HepG2 (cell line): ENCODE data around the gene CSF1R. TPM values are rescaled to one million over a fixed set of nuclear protein-coding genes. Genes with fewer than 3 reads are reported as not detected.

Source experiments
- ATAC-seq: fragments of 200-7000 bp; cut with Tn5 transposase; 3 replicates; pipeline ENCODE4 v1.9.1; 2020; ENCODE audit warnings: mild to moderate bottlenecking, moderate library complexity
- BruUV-seq: library from RNA; stranded (reverse); fragments of 400-500 nt; replicated peaks from 2 replicates; lab custom pipeline; 2021; lab: Mats Ljungman, UMichigan
- CTCF ChIA-PET: fragments of 300-600 bp; formaldehyde crosslinking; extraction: SDS; loops from one replicate; lab custom pipeline; 2021; ENCODE audit warnings: low total read pairs, inconsistent platforms, low intra/inter-chr PET ratio; lab: Yijun Ruan, JAX
- POLR2A ChIA-PET: fragments of 350-600 bp; sonication (Branson Sonifier 250); formaldehyde crosslinking; loops from one replicate; lab custom pipeline; 2020; ENCODE audit warnings: antibody characterized with exemption, inconsistent platforms; lab: Yijun Ruan, JAX
- DNase-seq: peaks from one replicate; pipeline ENCODE4 v3.0.0-alpha.2; 2015; ENCODE audit warnings: low spot score
- FAIRE-seq: peaks from 3 replicates; lab custom pipeline; 2011; peaks lifted over from hg19 to GRCh38; lab: Jason Lieb, UNC
- H2AFZ ChIP-seq: one replicate; pipeline ENCODE4 v1.6.1; 2011; ENCODE audit warnings: low read length, inconsistent platforms
- H3K27ac ChIP-seq: fragments of 300-600 bp; 3 replicates; pipeline ENCODE4 v1.8.0; 2011; ENCODE audit warnings: mixed run types, mild to moderate bottlenecking, mixed read lengths, low read length, inconsistent platforms; ENCODE audit not compliant: insufficient read depth; ENCODE audit errors: extremely low read length
- H3K27me3 ChIP-seq, 2 experiments: fragments of 200-600 bp in 1 of 2; 2 replicates in 1 of 2; 3 replicates in 1 of 2; pipeline versions ENCODE4 v1.6.0 to v1.8.0; 2011; ENCODE audit warnings: low read length in 2 of 2, mild to moderate bottlenecking in 2 of 2, moderate library complexity in 2 of 2, inconsistent platforms in 1 of 2; ENCODE audit not compliant: insufficient read depth in 2 of 2, control insufficient read depth in 1 of 2
- H3K36me3 ChIP-seq, 2 experiments: fragments of 200-600 bp in 1 of 2; replicated peaks in 1 of 2; 2 replicates in 1 of 2; 3 replicates in 1 of 2; pipeline versions ENCODE4 v1.5.1 to v1.8.0; 2011; ENCODE audit warnings: low read length in 2 of 2, inconsistent platforms in 1 of 2; ENCODE audit not compliant: insufficient read depth in 2 of 2, control insufficient read depth in 1 of 2
- H3K4me1 ChIP-seq: 2 replicates; pipeline ENCODE4 v1.5.1; 2012; ENCODE audit warnings: low read length, inconsistent platforms; ENCODE audit not compliant: insufficient read depth
- H3K4me2 ChIP-seq: 2 replicates; pipeline ENCODE4 v1.6.0; 2011; ENCODE audit warnings: low read depth, low read length, inconsistent platforms
- H3K4me3 ChIP-seq, 3 experiments: fragments of 200-600 bp in 1 of 3; sonication (generic), shearing (Covaris generic) in 1 of 3; replicated peaks in 1 of 3; 2 replicates each; pipeline ENCODE4 v1.5.1; 2011 to 2016; ENCODE audit warnings: low read length in 3 of 3, inconsistent platforms in 2 of 3, low read depth in 2 of 3, mild to moderate bottlenecking in 2 of 3, control low read depth in 1 of 3, mixed read lengths in 1 of 3; ENCODE audit not compliant: insufficient read depth in 1 of 3
- H3K79me2 ChIP-seq: one replicate; pipeline ENCODE4 v1.6.1; 2011; ENCODE audit warnings: low read length, inconsistent platforms; ENCODE audit not compliant: insufficient read depth
- H3K9ac ChIP-seq: 2 replicates; pipeline ENCODE4 v1.6.0; 2011; ENCODE audit warnings: mild to moderate bottlenecking, low read depth, low read length, inconsistent platforms; ENCODE audit not compliant: insufficient read depth
- H3K9me3 ChIP-seq: 2 replicates; pipeline ENCODE4 v1.5.1; 2012; ENCODE audit warnings: mild to moderate bottlenecking, low read length
- H4K20me1 ChIP-seq: 2 replicates; pipeline ENCODE4 v1.6.0; 2011; ENCODE audit warnings: inconsistent platforms, mild to moderate bottlenecking, low read length, moderate library complexity; ENCODE audit not compliant: insufficient read depth
- E2F2 ChIP-seq: sonication (generic); formaldehyde crosslinking; IDR thresholded peaks from 2 replicates; pipeline ENCODE4 v1.4.0; 2020; ENCODE audit warnings: missing genetic modification reagents, borderline replicate concordance
- HNRNPK ChIP-seq: fragments of 200-400 bp; formaldehyde crosslinking; IDR thresholded peaks from 2 replicates; pipeline ENCODE4 v1.6.1; 2018; ENCODE audit warnings: low read length, low read depth, moderate library complexity, mild to moderate bottlenecking; ENCODE audit not compliant: poor library complexity, severe bottlenecking
- MXD3 ChIP-seq: IDR thresholded peaks from 2 replicates; pipeline ENCODE4 v1.6.1; 2016; ENCODE audit warnings: mild to moderate bottlenecking, missing biosample characterization, missing genetic modification reagents
- NR2F2 ChIP-seq: IDR thresholded peaks from 2 replicates; pipeline ENCODE4 v1.6.1; 2012; ENCODE audit warnings: low read depth, inconsistent platforms, borderline replicate concordance
- ZBTB1 ChIP-seq: sonication (generic); formaldehyde crosslinking; IDR thresholded peaks from 2 replicates; pipeline ENCODE4 v1.4.0; 2020; ENCODE audit warnings: missing genetic modification reagents, borderline replicate concordance
- ZNF468 ChIP-seq: sonication (generic); formaldehyde crosslinking; IDR thresholded peaks from 2 replicates; pipeline ENCODE4 v1.8.0; 2022; ENCODE audit warnings: mild to moderate bottlenecking, moderate library complexity, missing genetic modification reagents
- in situ Hi-C: cut with HindIII; loops from 2 replicates; pipeline ENCODE4 v1.10.0; 2017; ENCODE audit warnings: low pct_unique_long_range_greater_than_20kb; ENCODE audit not compliant: extremely low pct_ligation_motif_present
- intact Hi-C: fragments of 100-400 bp; cut with micrococcal nuclease; formaldehyde crosslinking; loops from one replicate; pipeline ENCODE4 v1.10.0; 2022; ENCODE audit not compliant: unreplicated experiment
- polyA plus RNA-seq, 8 experiments: library from polyadenylated mRNA; depleted of rRNA in 3 of 8; stranded (reverse) in 7 of 8; unstranded in 1 of 8; fragments of >200 nt; fragmentation: Illumina TruSeq in 4 of 8; extraction: Trizol in 4 of 8; gene quantifications; 2 replicates each; pipeline versions ENCODE4 v1.2.1 to v1.2.3, GENCODE V29; 2011 to 2016; ENCODE audit warnings: low read depth in 4 of 8, missing spikeins in 1 of 8, mixed read lengths in 1 of 8; ENCODE audit not compliant: insufficient read depth in 1 of 8
- total RNA-seq, 5 experiments: library from RNA; depleted of rRNA; stranded (reverse); fragments of >200 nt; fragmentation: Illumina TruSeq; extraction: Trizol; gene quantifications; 2 replicates each; pipeline ENCODE4 v1.2.3, GENCODE V29; 2016; ENCODE audit warnings: low read depth in 1 of 5

Gene CSF1R
- total and polyA plus RNA-seq, 2 of the 13 experiments (the other 11 are each of a cell fraction or from before 2014, with no cell fraction given) = 0.01 TPM; not detected in 1

GRCh38 chr5:150101023-150101422, 14.7 kb upstream of the CSF1R start (continued):
- no peak for TF ChIP-seq E2F2 (CRISPR knock-in tag)
- TF ChIP-seq ZNF468 (CRISPR knock-in tag) = no peak
- TF ChIP-seq NR2F2 = no peak
- no peak for TF ChIP-seq MXD3

- H3K4me3 ChIP-seq = no peak overlapping the region
- DNase-seq (no peak), FAIRE-seq (no peak), ATAC-seq (no peak)
- no peak overlapping the region for H3K4me2 ChIP-seq
- TF ChIP-seq HNRNPK (peak; percentile 18), ZBTB1 (no peak)
- TF ChIP-seq, all 625 proteins: peak for 1
- H3K27me3 ChIP-seq = no peaks in the 10 kb centered on the region
- no peaks in the 10 kb centered on the region for H3K36me3 ChIP-seq
- no peaks in the 10 kb centered on the region for H3K4me1 ChIP-seq
- H2AFZ ChIP-seq = no peak overlapping the region
- BruUV-seq = no TSS peak
- ChIA-PET CTCF (no interaction called here), POLR2A (no interaction called here)
- no peaks in the 10 kb centered on the region for H3K9me3 ChIP-seq
- H3K9ac ChIP-seq = no peak overlapping the region
- intact Hi-C loops = no loop called here
- H4K20me1 ChIP-seq = no peaks in the 10 kb centered on the region
- in situ Hi-C loops = no loop called here
- no peaks in the 10 kb centered on the region for H3K79me2 ChIP-seq
- H3K27ac ChIP-seq = no peak overlapping the region
Measured at GRCh38 chr5:150097152-150097551, 10.8 kb upstream of the CSF1R start.
